Endothelial cell of umbilical vein (primary cell): ENCODE data around the gene ELOB. TPM values are rescaled to one million over a fixed set of nuclear protein-coding genes. Genes with fewer than 3 reads are reported as not detected.

Experiments
- BruUV-seq: library from RNA; stranded (reverse); fragments of 400-500 nt; replicated peaks from 2 replicates; lab custom pipeline; 2021; lab: Mats Ljungman, UMichigan
- CTCF ChIA-PET: fragments of 300-600, 350-600 bp; sonication (Branson Sonifier 250); formaldehyde crosslinking; loops from one replicate; lab custom pipeline; 2021; ENCODE audit warnings: antibody characterized with exemption, inconsistent platforms; lab: Charles Lee
- POLR2A ChIA-PET: fragments of 300-600, 350-600 bp; sonication (Branson Sonifier 250); formaldehyde crosslinking; loops from one replicate; lab custom pipeline; 2021; ENCODE audit warnings: antibody characterized with exemption, inconsistent platforms; lab: Charles Lee
- DNase-seq: peaks from one replicate; pipeline ENCODE4 v3.0.0-alpha.2; 2011; ENCODE audit warnings: low read depth, low spot score
- FAIRE-seq: peaks from 2 replicates; lab custom pipeline; 2011; peaks lifted over from hg19 to GRCh38; lab: Jason Lieb, UNC
- H2AFZ ChIP-seq: 2 replicates; pipeline ENCODE4 v1.6.0; 2012; ENCODE audit warnings: low read depth, low read length, control low read depth, inconsistent platforms
- H3K27ac ChIP-seq: 2 replicates; pipeline ENCODE4 v1.5.1; 2011; ENCODE audit warnings: low read depth, mild to moderate bottlenecking, control low read depth, low read length, moderate library complexity; ENCODE audit not compliant: insufficient read depth
- H3K27me3 ChIP-seq, 2 experiments: 2 replicates each; pipeline versions ENCODE4 v1.6.0 to v1.6.1; 2011; ENCODE audit warnings: low read length in 2 of 2, mixed read lengths in 1 of 2; ENCODE audit not compliant: control insufficient read depth in 2 of 2, insufficient read depth in 2 of 2
- H3K36me3 ChIP-seq, 2 experiments: 2 replicates in 1 of 2; 3 replicates in 1 of 2; pipeline ENCODE4 v1.5.1; 2011; ENCODE audit warnings: low read length in 2 of 2, mild to moderate bottlenecking in 1 of 2, moderate library complexity in 1 of 2; ENCODE audit not compliant: control insufficient read depth in 2 of 2, insufficient read depth in 2 of 2; ENCODE audit errors: extremely low read depth in 1 of 2
- H3K4me1 ChIP-seq: 3 replicates; pipeline ENCODE4 v1.5.1; 2011; ENCODE audit warnings: mild to moderate bottlenecking, low read length; ENCODE audit not compliant: control insufficient read depth, insufficient read depth; ENCODE audit errors: extremely low read depth
- H3K4me2 ChIP-seq: 2 replicates; pipeline ENCODE4 v1.6.1; 2011; ENCODE audit warnings: low read length, control low read depth, mixed read lengths; ENCODE audit not compliant: insufficient read depth
- H3K4me3 ChIP-seq, 3 experiments: fragments of 200-600 bp in 1 of 3; sonication (generic), shearing (Covaris generic) in 1 of 3; replicated peaks in 1 of 3; 2 replicates each; pipeline ENCODE4 v1.5.1; 2011 to 2016; ENCODE audit warnings: control low read depth in 3 of 3, low read length in 3 of 3, mild to moderate bottlenecking in 2 of 3, inconsistent platforms in 1 of 3, low read depth in 1 of 3, moderate library complexity in 1 of 3; ENCODE audit not compliant: insufficient read depth in 1 of 3
- H3K79me2 ChIP-seq: 2 replicates; pipeline ENCODE4 v1.6.0; 2012; ENCODE audit warnings: low read length, inconsistent platforms; ENCODE audit not compliant: control insufficient read depth, insufficient read depth
- H3K9ac ChIP-seq: replicated peaks from 2 replicates; pipeline ENCODE3; 2011; ENCODE audit warnings: low read length, control low read depth; ENCODE audit not compliant: insufficient read depth; ENCODE audit errors: extremely low read depth
- H3K9me1 ChIP-seq: replicated peaks from 3 replicates; pipeline ENCODE4 v1.6.0; 2011; ENCODE audit warnings: mild to moderate bottlenecking, low read length; ENCODE audit not compliant: control insufficient read depth, insufficient read depth; ENCODE audit errors: extremely low read depth
- H3K9me3 ChIP-seq: replicated peaks from 2 replicates; pipeline ENCODE4 v1.5.1; 2012; ENCODE audit warnings: low read length, inconsistent platforms; ENCODE audit not compliant: control insufficient read depth, insufficient read depth
- H4K20me1 ChIP-seq: replicated peaks from 2 replicates; pipeline ENCODE3; 2011; ENCODE audit warnings: mild to moderate bottlenecking, low read length; ENCODE audit not compliant: control insufficient read depth, insufficient read depth; ENCODE audit errors: extremely low read depth
- CTCF ChIP-seq, 2 donors: IDR thresholded peaks; 1 replicate in 1 of 2; 2 replicates in 1 of 2; pipeline ENCODE4 v1.5.1; 2011; ENCODE audit warnings: low read length in 2 of 2, mild to moderate bottlenecking in 2 of 2, moderate library complexity in 2 of 2, control low read depth in 1 of 2, inconsistent platforms in 1 of 2, low read depth in 1 of 2; ENCODE audit not compliant: insufficient read depth in 1 of 2; ENCODE audit errors: extremely low read depth in 1 of 2
- EZH2 ChIP-seq: IDR thresholded peaks from 2 replicates; pipeline ENCODE4 v1.6.1; 2012; ENCODE audit warnings: borderline replicate concordance, low read depth, mild to moderate bottlenecking, moderate library complexity, low read length, inconsistent platforms; ENCODE audit not compliant: severe bottlenecking
- FOS ChIP-seq: IDR thresholded peaks from 2 replicates; pipeline ENCODE4 v1.6.1; 2011; ENCODE audit warnings: mild to moderate bottlenecking, low read length, moderate library complexity, borderline replicate concordance; ENCODE audit not compliant: insufficient read depth
- GATA2 ChIP-seq: IDR thresholded peaks from 2 replicates; pipeline ENCODE4 v1.7.0; 2011; ENCODE audit warnings: low read depth, mild to moderate bottlenecking, moderate library complexity, mixed read lengths, low read length; ENCODE audit not compliant: insufficient read length, insufficient read depth
- JUN ChIP-seq: IDR thresholded peaks from 2 replicates; pipeline ENCODE4 v1.6.1; 2011; ENCODE audit warnings: borderline replicate concordance, low read depth; ENCODE audit not compliant: insufficient read length, insufficient read depth
- MYC ChIP-seq: IDR thresholded peaks from one replicate; pipeline ENCODE4 v1.6.1; 2011; ENCODE audit warnings: mild to moderate bottlenecking, low read depth, low read length
- POLR2A ChIP-seq: IDR thresholded peaks from 2 replicates; pipeline ENCODE4 v1.6.1; 2012; ENCODE audit warnings: low read depth, mild to moderate bottlenecking, control low read depth, low read length
- POLR2AphosphoS5 ChIP-seq: IDR thresholded peaks from 2 replicates; pipeline ENCODE4 v1.6.1; 2012; ENCODE audit warnings: low read depth, mild to moderate bottlenecking, control low read depth, low read length, moderate library complexity; ENCODE audit not compliant: insufficient read depth
- dilution Hi-C: fragments of 300-500 bp; cut with MboI; formaldehyde crosslinking; loops from one replicate; pipeline ENCODE4 v1.15.0; 2019; ENCODE audit warnings: low sequenced_read_pairs; ENCODE audit not compliant: extremely low pct_ligation_motif_present
- intact Hi-C: fragments of 100-400 bp; cut with micrococcal nuclease; formaldehyde crosslinking; loops from one replicate; pipeline ENCODE4 v1.10.0; 2022
- polyA plus RNA-seq, 4 experiments: library from polyadenylated mRNA; depleted of rRNA in 3 of 4; stranded (reverse) in 3 of 4; unstranded in 1 of 4; fragments of >200 nt; gene quantifications; 2 replicates each; pipeline versions ENCODE4 v1.2.1 to v1.2.3, GENCODE V29; 2011 to 2012; ENCODE audit warnings: missing spikeins in 1 of 4
- total RNA-seq: library from RNA; stranded (reverse); gene quantifications from 2 replicates; pipeline ENCODE4 v1.2.3, GENCODE V29; 2021
- TF ChIP-seq, protein P1 (sequence below): IDR thresholded peaks from 2 replicates; pipeline ENCODE4 v1.6.1; 2011; ENCODE audit not compliant: insufficient read depth, insufficient read length

Gene ELOB
- total and polyA plus RNA-seq, 2 donors (not counting 3 experiments of a cell fraction or from before 2014, with no cell fraction given), result 251 to 848 TPM

DNA sequence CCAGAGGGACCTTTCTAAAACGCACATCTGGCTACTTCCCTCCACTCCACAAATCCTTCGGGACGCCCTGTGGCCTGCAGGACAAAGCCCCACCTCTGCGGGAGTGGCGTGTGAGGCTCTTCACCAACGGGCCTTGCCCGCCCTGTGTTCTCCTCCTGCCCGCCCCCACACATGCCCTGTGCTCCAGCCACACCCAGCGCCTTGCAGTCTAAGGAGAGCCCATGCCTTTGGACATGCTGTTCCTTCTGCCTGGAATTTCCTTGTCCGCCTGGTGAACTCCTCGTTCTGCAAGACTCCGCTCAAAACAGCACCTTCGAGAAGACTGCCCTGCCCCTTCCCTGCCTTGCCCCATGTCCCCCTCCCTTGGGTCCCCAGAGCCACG, 7.4 kb downstream of the ELOB start:
- Histone ChIP-seq H3K4me2 (no peak overlapping the region), H3K4me1 (no peaks in the 10 kb centered on the region), H4K20me1 (no peaks in the 10 kb centered on the region), H3K4me3 (no peak overlapping the region), H3K9me3 (no peaks in the 10 kb centered on the region), H3K9ac (no peak overlapping the region), H3K27me3 (no peaks in the 10 kb centered on the region), H3K79me2 (peaks cover 38% of the 10 kb centered on the region), H3K9me1 (no peaks in the 10 kb centered on the region), H3K36me3 (peaks cover 39 to 74% of the 10 kb centered on the region in 2 experiments), H3K27ac (no peak overlapping the region), H2AFZ (no peak overlapping the region)
- intact Hi-C loops (loop anchor here (10.0 kb wide), 1 partner anchor 65 kb away; the partner anchor contains the start of gene ZG16B), dilution Hi-C loops (no loop called here)
- FAIRE-seq (no peak), DNase-seq (no peak)
- BruUV-seq, result no TSS peak
- no peak for TF ChIP-seq JUN
- TF ChIP-seq CTCF (IDR thresholded peaks at IDR 0.05; ENCODE audit: extremely low read depth in 1 of 2, insufficient read depth in 1 of 2, low read depth in 1 of 2, low read length in 2 of 2), result no peak
- TF ChIP-seq MYC, result no peak
- TF ChIP-seq POLR2A, result no peak
- TF ChIP-seq EZH2, result no peak
- TF ChIP-seq POLR2AphosphoS5, result no peak
- TF ChIP-seq, protein P1, sequence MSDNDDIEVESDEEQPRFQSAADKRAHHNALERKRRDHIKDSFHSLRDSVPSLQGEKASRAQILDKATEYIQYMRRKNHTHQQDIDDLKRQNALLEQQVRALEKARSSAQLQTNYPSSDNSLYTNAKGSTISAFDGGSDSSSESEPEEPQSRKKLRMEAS, result no peak
- no peak for TF ChIP-seq GATA2
- TF ChIP-seq FOS, result no peak
- ChIA-PET CTCF (no interaction called here), POLR2A (no interaction called here)
